ENCODE results near the gene C18orf54.

Gene C18orf54

GRCh38 chr18:54411781-54412180 lies 54.1 kb downstream of the C18orf54 start:
- no peak overlapping the region for H3K4me3 ChIP-seq (ENCODE audit: low read length)
- no peaks in the 10 kb centered on the region for H3K79me2 ChIP-seq (ENCODE audit: control insufficient read depth, low read length)
- H3K9me3 ChIP-seq (ENCODE audit: control insufficient read depth, insufficient read depth, low read length): no peaks in the 10 kb centered on the region
- H3K27me3 ChIP-seq (ENCODE audit: control insufficient read depth, low read length): 0 out of 2 replicates have a peak, but pooled peaks cover 7% of the 10 kb centered on the region
- no peaks in the 10 kb centered on the region for H3F3A ChIP-seq (ENCODE audit: control insufficient read depth, insufficient read depth)
- no peaks in the 10 kb centered on the region for H4K20me1 ChIP-seq (ENCODE audit: control insufficient read depth, insufficient read depth, low read depth, low read length)
- no peak overlapping the region for H3K4me2 ChIP-seq (ENCODE audit: low read length)
- no peaks in the 10 kb centered on the region for H3K4me1 ChIP-seq (ENCODE audit: control insufficient read depth, low read length)
- H3K9me2 ChIP-seq (replicated peaks; ENCODE audit: control insufficient read depth, low read length): no peaks in the 10 kb centered on the region
- TF ChIP-seq EZH2phosphoT487 (IDR thresholded peaks at IDR 0.05; ENCODE audit: borderline replicate concordance, low read length): no peak
- TF ChIP-seq CTCF (IDR thresholded peaks at IDR 0.05; ENCODE audit: low read depth, low read length, poor library complexity, severe bottlenecking): no peak
- H3K27ac ChIP-seq (ENCODE audit: low read depth, low read length): no peak overlapping the region
- no peaks in the 10 kb centered on the region for H3K36me3 ChIP-seq (ENCODE audit: control insufficient read depth, low read length)

DNA sequence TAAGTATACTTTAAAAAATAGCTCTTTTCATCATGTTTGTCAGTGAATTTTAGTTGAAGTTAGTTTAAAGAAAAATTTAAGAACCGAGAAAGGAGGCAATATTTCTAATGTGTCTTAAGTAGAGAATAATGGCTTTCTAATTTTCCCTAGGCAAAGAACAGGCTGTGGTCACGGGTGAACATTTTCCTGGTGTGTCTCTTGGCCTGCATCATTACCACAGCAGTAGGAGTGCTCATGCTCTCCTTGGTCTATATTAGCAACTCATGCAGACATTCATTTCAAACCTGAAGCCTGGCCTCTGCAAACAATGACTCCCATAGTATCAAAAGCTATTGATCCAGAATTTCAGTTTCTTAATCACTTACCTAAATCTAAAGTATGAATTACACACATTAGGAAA lies 57.4 kb downstream of the C18orf54 start:
- Histone ChIP-seq H3K4me3 (ENCODE audit: low read length) (no peak overlapping the region), H3K27me3 (ENCODE audit: control insufficient read depth, low read length) (0 out of 2 replicates have a peak, but pooled peaks cover 5% of the 10 kb centered on the region), H3K4me1 (ENCODE audit: control insufficient read depth, low read length) (no peaks in the 10 kb centered on the region), H3K9me3 (ENCODE audit: control insufficient read depth, insufficient read depth, low read length) (no peaks in the 10 kb centered on the region), H4K20me1 (ENCODE audit: control insufficient read depth, insufficient read depth, low read depth, low read length) (no peaks in the 10 kb centered on the region), H3K36me3 (ENCODE audit: control insufficient read depth, low read length) (no peaks in the 10 kb centered on the region), H3F3A (ENCODE audit: control insufficient read depth, insufficient read depth) (no peaks in the 10 kb centered on the region), H3K9me2 (replicated peaks; ENCODE audit: control insufficient read depth, low read length) (no peaks in the 10 kb centered on the region), H3K4me2 (ENCODE audit: low read length) (no peak overlapping the region), H3K27ac (ENCODE audit: low read depth, low read length) (no peak overlapping the region), H3K79me2 (ENCODE audit: control insufficient read depth, low read length) (no peaks in the 10 kb centered on the region)
- TF ChIP-seq CTCF (IDR thresholded peaks at IDR 0.05; ENCODE audit: low read depth, low read length, poor library complexity, severe bottlenecking) (no peak), EZH2phosphoT487 (IDR thresholded peaks at IDR 0.05; ENCODE audit: borderline replicate concordance, low read length) (no peak)

- H3K4me2 ChIP-seq (ENCODE audit: low read length): no peak overlapping the region
Observed at GRCh38 chr18:54416436-54416835, 58.7 kb downstream of the C18orf54 start.

More at GRCh38 chr18:54416436-54416835, 58.7 kb downstream of the C18orf54 start:
- no peaks in the 10 kb centered on the region for H3K9me3 ChIP-seq (ENCODE audit: control insufficient read depth, insufficient read depth, low read length)
- H3K27me3 ChIP-seq (ENCODE audit: control insufficient read depth, low read length): 0 out of 2 replicates have a peak, but pooled peaks cover 5% of the 10 kb centered on the region
- H3K9me2 ChIP-seq (replicated peaks; ENCODE audit: control insufficient read depth, low read length): no peaks in the 10 kb centered on the region
- no peaks in the 10 kb centered on the region for H3K36me3 ChIP-seq (ENCODE audit: control insufficient read depth, low read length)
- no peaks in the 10 kb centered on the region for H3K4me1 ChIP-seq (ENCODE audit: control insufficient read depth, low read length)
- no peak overlapping the region for H3K4me3 ChIP-seq (ENCODE audit: low read length)
- H3K27ac ChIP-seq (ENCODE audit: low read depth, low read length): no peak overlapping the region
- H3F3A ChIP-seq (ENCODE audit: control insufficient read depth, insufficient read depth): no peaks in the 10 kb centered on the region
- no peaks in the 10 kb centered on the region for H3K79me2 ChIP-seq (ENCODE audit: control insufficient read depth, low read length)
- no peak for TF ChIP-seq CTCF (IDR thresholded peaks at IDR 0.05; ENCODE audit: low read depth, low read length, poor library complexity, severe bottlenecking)
- no peak for TF ChIP-seq EZH2phosphoT487 (IDR thresholded peaks at IDR 0.05; ENCODE audit: borderline replicate concordance, low read length)
- H4K20me1 ChIP-seq (ENCODE audit: control insufficient read depth, insufficient read depth, low read depth, low read length): no peaks in the 10 kb centered on the region
